Measurements from ENCODE around the gene LCORL. TPM values are rescaled to one million over a fixed set of nuclear protein-coding genes. Genes with fewer than 3 reads are reported as not detected.
A peak's percentile ranks its signal among the peaks of the same experiment; 100 is the strongest.

Gene LCORL
- total and polyA plus RNA-seq, 9 of the 15 experiments (the other 6 are each of a cell fraction or from before 2014, with no cell fraction given) = 3.1 to 24.5 (median 11.1) TPM

- TF ChIP-seq CHD7 (IDR thresholded peaks at IDR 0.05; ENCODE audit: low read depth, low read length) (no peak), NKRF (IDR thresholded peaks at IDR 0.05; ENCODE audit: borderline replicate concordance) (peak; percentile 69), ZBTB43 (CRISPR knock-in tag; IDR thresholded peaks at IDR 0.05) (peak; percentile 62; the same call in 1 of the 2 replicates), ZNF511 (CRISPR knock-in tag; IDR thresholded peaks at IDR 0.05) (peak; percentile 97), BACH1 (tag; IDR thresholded peaks at IDR 0.05) (no peak), CTCFL (IDR thresholded peaks at IDR 0.05; ENCODE audit: borderline replicate concordance, insufficient read depth, low read depth, low read length, poor library complexity, severe bottlenecking) (peak; percentile 73), MXI1 (IDR thresholded peaks at IDR 0.05; ENCODE audit: low read depth, low read length) (peak; percentile 61; the same call in 1 of the 2 replicates)
These were observed 211.1 kb downstream of the LCORL start, which contains the start of the genes DCAF16 and NCAPG (continued) for GRCh38 chr4:17810260-17811077.

All from K562 (cell line).